Caco-2 (cell line): Measurements from ENCODE around the gene XPO4. TPM values are rescaled to one million over a fixed set of nuclear protein-coding genes. Genes with fewer than 3 reads are reported as not detected.

Source experiments
- BruUV-seq: library from RNA; stranded (reverse); fragments of 400-500 nt; replicated peaks from 2 replicates; lab custom pipeline; 2021; lab: Mats Ljungman, UMichigan
- CTCF ChIA-PET: fragments of 300-600 bp; sonication (Branson Sonifier 250); formaldehyde crosslinking; loops from one replicate; lab custom pipeline; 2022; ENCODE audit warnings: antibody characterized with exemption; lab: Charles Lee
- POLR2A ChIA-PET: fragments of 300-600 bp; sonication (Branson Sonifier 250); formaldehyde crosslinking; loops from one replicate; lab custom pipeline; 2022; ENCODE audit warnings: antibody characterized with exemption; lab: Charles Lee
- DNase-seq, 2 experiments: peaks; one replicate each; pipeline versions ENCODE4 v3.0.0 to v3.0.0-alpha.2; 2020 to 2022
- H3K27me3 ChIP-seq: replicated peaks from 2 replicates; pipeline ENCODE4 v1.6.0; 2011; ENCODE audit warnings: low read length; ENCODE audit not compliant: control insufficient read depth, insufficient read depth
- H3K36me3 ChIP-seq: 2 replicates; pipeline ENCODE4 v1.5.1; 2011; ENCODE audit warnings: low read length; ENCODE audit not compliant: control insufficient read depth, insufficient read depth
- H3K4me1 ChIP-seq: fragments of 250-450 bp; sonication (Bioruptor Pico); 2 replicates; pipeline ENCODE4 v1.5.1; 2020; ENCODE audit warnings: mild to moderate bottlenecking
- H3K4me3 ChIP-seq: 2 replicates; pipeline ENCODE4 v1.5.1; 2011; ENCODE audit warnings: low read depth, mild to moderate bottlenecking, control low read depth, low read length
- H3K9me3 ChIP-seq: fragments of 250-450 bp; sonication (Bioruptor Pico); 2 replicates; pipeline ENCODE4 v1.5.1; 2020; ENCODE audit warnings: mild to moderate bottlenecking, moderate library complexity
- H3K27ac Mint-ChIP-seq: one replicate; pipeline ENCODE4 v1.8.0; 2022; ENCODE audit warnings: mixed read lengths; ENCODE audit not compliant: unreplicated experiment
- H3K27me3 Mint-ChIP-seq: one replicate; pipeline ENCODE4 v1.8.0; 2022; ENCODE audit warnings: mixed read lengths; ENCODE audit not compliant: insufficient read depth, unreplicated experiment
- H3K36me3 Mint-ChIP-seq: one replicate; pipeline ENCODE4 v1.8.0; 2022; ENCODE audit warnings: mild to moderate bottlenecking, mixed read lengths; ENCODE audit not compliant: insufficient read depth, unreplicated experiment
- H3K4me1 Mint-ChIP-seq: one replicate; pipeline ENCODE4 v1.8.0; 2022; ENCODE audit warnings: low read depth, mixed read lengths; ENCODE audit not compliant: unreplicated experiment
- H3K4me3 Mint-ChIP-seq: one replicate; pipeline ENCODE4 v1.8.0; 2022; ENCODE audit warnings: mild to moderate bottlenecking, moderate library complexity, mixed read lengths; ENCODE audit not compliant: unreplicated experiment
- H3K9me3 Mint-ChIP-seq: one replicate; pipeline ENCODE4 v1.8.0; 2022; ENCODE audit warnings: mixed read lengths; ENCODE audit not compliant: unreplicated experiment
- CTCF ChIP-seq, 2 experiments: fragments of 200-600 bp in 1 of 2; IDR thresholded peaks; 1 replicate in 1 of 2; 2 replicates in 1 of 2; pipeline versions ENCODE4 v1.5.1 to v1.8.0; 2011 to 2022; ENCODE audit warnings: antibody characterized with exemption in 1 of 2, control low read depth in 1 of 2, inconsistent platforms in 1 of 2, low read depth in 1 of 2, low read length in 1 of 2, mild to moderate bottlenecking in 1 of 2, moderate library complexity in 1 of 2; ENCODE audit not compliant: insufficient read depth in 1 of 2, severe bottlenecking in 1 of 2, unreplicated experiment in 1 of 2
- intact Hi-C: fragments of 100-400 bp; cut with micrococcal nuclease; formaldehyde crosslinking; loops from one replicate; pipeline ENCODE4 v1.10.0; 2022; ENCODE audit not compliant: unreplicated experiment
- total RNA-seq: library from RNA; stranded (reverse); gene quantifications from 2 replicates; pipeline ENCODE4 v1.2.3, GENCODE V29; 2022

XPO4 gene
- total RNA-seq, 1 experiment from 2014 or later, result 33.3 TPM

- Histone ChIP-seq H3K4me1 (no peaks in the 10 kb centered on the region), H3K4me3 (no peak overlapping the region), H3K27me3 (no peaks in the 10 kb centered on the region), H3K9me3 (no peaks in the 10 kb centered on the region), H3K36me3 (no peaks in the 10 kb centered on the region)
- POLR2A ChIA-PET, result no interaction called here
- Mint-ChIP-seq H3K36me3 (peaks cover 28% of the 10 kb centered on the region), H3K27ac (no peak overlapping the region), H3K4me3 (no peak overlapping the region), H3K4me1 (peaks cover 5% of the 10 kb centered on the region), H3K9me3 (no peaks in the 10 kb centered on the region), H3K27me3 (no peaks in the 10 kb centered on the region)
- no peak for DNase-seq
- no TSS peak for BruUV-seq
- no peak for TF ChIP-seq CTCF (IDR thresholded peaks at IDR 0.05; ENCODE audit: insufficient read depth in 1 of 2, low read depth in 1 of 2, low read length in 1 of 2, severe bottlenecking in 1 of 2, unreplicated experiment in 1 of 2)
- CTCF ChIA-PET, result no interaction called here
- intact Hi-C loops, result no loop called here
Observed at GRCh38 chr13:20814224-20814910, 88.2 kb downstream of the XPO4 start.

GRCh38 chr13:20812890-20813289, 89.7 kb downstream of the XPO4 start:
- no TSS peak for BruUV-seq
- H3K9me3 Mint-ChIP-seq, result no peaks in the 10 kb centered on the region
- no peaks in the 10 kb centered on the region for H3K27me3 Mint-ChIP-seq
- H3K36me3 ChIP-seq, result no peaks in the 10 kb centered on the region
- H3K36me3 Mint-ChIP-seq, result peaks cover 24% of the 10 kb centered on the region
- no peak overlapping the region for H3K4me3 ChIP-seq
- H3K27ac Mint-ChIP-seq, result no peak overlapping the region
- intact Hi-C loops, result no loop called here
- H3K4me3 Mint-ChIP-seq, result no peak overlapping the region
- ChIA-PET CTCF (no interaction called here), POLR2A (no interaction called here)
- no peak for DNase-seq
- peaks cover 5% of the 10 kb centered on the region for H3K4me1 Mint-ChIP-seq
- no peaks in the 10 kb centered on the region for H3K4me1 ChIP-seq
- H3K9me3 ChIP-seq, result no peaks in the 10 kb centered on the region
- H3K27me3 ChIP-seq, result no peaks in the 10 kb centered on the region
- TF ChIP-seq CTCF (IDR thresholded peaks at IDR 0.05; ENCODE audit: insufficient read depth in 1 of 2, low read depth in 1 of 2, low read length in 1 of 2, severe bottlenecking in 1 of 2, unreplicated experiment in 1 of 2), result no peak

- Mint-ChIP-seq H3K27ac (no peak overlapping the region), H3K9me3 (no peaks in the 10 kb centered on the region), H3K36me3 (peaks cover 29% of the 10 kb centered on the region), H3K27me3 (no peaks in the 10 kb centered on the region), H3K4me3 (no peak overlapping the region), H3K4me1 (peaks cover 5% of the 10 kb centered on the region)
- Histone ChIP-seq H3K27me3 (no peaks in the 10 kb centered on the region), H3K36me3 (no peaks in the 10 kb centered on the region), H3K4me1 (no peaks in the 10 kb centered on the region), H3K9me3 (no peaks in the 10 kb centered on the region), H3K4me3 (no peak overlapping the region)
- BruUV-seq, result no TSS peak
- TF ChIP-seq CTCF (IDR thresholded peaks at IDR 0.05; ENCODE audit: insufficient read depth in 1 of 2, low read depth in 1 of 2, low read length in 1 of 2, severe bottlenecking in 1 of 2, unreplicated experiment in 1 of 2), result no peak
- CTCF ChIA-PET, result interaction anchor here (0.5 kb wide), 1 partner anchor 147 kb away, joined by 4 read pairs; no protein-coding TSS in a partner anchor
- no peak for DNase-seq
- intact Hi-C loops, result no loop called here
- POLR2A ChIA-PET, result no interaction called here
Observed at GRCh38 chr13:20810808-20811207, 91.7 kb downstream of the XPO4 start.
